Measurements from ENCODE around the gene CTDSP2. TPM values are rescaled to one million over a fixed set of nuclear protein-coding genes. Genes with fewer than 3 reads are reported as not detected.

Gene CTDSP2
- total RNA-seq, 4 donors from 2014 or later: 106 to 179 (median 150) TPM

DNA sequence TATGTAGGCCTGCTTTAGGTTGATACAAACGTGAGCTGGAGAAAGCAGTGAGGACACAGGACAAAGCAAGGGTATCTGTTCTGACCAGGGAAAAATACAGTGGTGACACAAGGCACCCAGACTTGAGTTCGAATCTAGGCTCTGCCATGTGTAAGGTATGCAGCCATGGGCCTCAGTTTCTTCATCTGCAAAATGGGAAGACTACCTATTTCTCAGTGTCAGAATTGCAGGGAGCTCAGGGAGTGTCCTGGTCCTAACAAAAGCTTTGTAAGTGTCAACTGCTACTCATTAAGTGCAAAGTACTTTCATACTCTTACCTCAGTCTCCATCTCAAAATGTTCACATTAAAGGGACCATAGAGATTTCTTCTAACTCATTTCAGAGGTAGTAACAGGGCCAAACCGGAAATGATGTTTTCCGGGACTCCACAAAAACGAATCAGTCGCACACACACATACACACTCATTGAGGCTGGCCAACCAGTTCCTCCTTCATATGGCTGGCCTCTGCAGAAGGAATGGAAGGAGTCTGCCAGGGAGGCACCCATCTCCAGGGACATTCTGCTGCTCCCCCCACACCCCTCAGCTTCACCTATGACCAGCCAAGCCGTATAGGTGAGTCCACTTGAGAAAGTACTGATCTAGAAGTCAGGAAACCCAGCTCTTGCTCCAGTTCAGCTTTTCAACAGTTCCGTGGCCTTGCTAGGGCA, 7.8 kb downstream of the CTDSP2 start:
- DNase-seq (ENCODE audit: low spot score) (no peak), ATAC-seq (ENCODE audit: low FRiP score) (no peak)
- no peak for TF ChIP-seq CTCF (IDR thresholded peaks at IDR 0.05)

DNA sequence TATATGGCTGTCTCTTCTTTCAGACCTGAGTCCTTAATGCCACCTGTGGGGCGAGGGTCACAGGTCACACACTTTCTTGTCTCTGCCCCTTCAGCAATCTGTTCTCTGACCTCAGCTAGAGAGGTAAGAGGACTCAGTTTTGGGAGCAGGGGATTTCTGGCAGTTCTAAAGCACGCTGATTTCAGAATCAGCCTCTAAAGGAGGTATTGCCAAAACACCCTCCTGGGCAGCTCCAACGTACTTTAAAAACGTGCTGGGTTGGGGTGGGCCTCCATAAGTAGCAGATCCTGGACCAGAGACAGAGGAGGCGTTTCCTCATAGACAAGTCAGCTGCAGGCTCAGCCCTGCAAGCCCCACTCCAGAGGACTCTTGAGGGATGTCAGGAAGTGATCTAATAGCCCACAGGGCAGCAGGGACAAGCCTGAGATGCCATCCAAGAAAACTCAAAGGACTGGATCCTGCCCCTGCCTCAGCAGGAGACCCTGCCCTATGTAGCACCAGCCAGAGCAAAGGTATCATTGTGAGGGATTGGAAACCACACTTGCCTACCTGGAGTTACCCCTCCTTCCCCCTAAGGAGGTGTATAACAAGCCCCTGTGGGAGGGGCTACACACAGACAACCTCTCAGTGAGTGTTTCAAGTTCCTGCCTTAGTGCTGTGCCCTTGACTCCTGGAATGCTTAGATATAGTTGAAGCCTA, 8.5 kb downstream of the CTDSP2 start:
- no peak for TF ChIP-seq CTCF (IDR thresholded peaks at IDR 0.05)

DNA sequence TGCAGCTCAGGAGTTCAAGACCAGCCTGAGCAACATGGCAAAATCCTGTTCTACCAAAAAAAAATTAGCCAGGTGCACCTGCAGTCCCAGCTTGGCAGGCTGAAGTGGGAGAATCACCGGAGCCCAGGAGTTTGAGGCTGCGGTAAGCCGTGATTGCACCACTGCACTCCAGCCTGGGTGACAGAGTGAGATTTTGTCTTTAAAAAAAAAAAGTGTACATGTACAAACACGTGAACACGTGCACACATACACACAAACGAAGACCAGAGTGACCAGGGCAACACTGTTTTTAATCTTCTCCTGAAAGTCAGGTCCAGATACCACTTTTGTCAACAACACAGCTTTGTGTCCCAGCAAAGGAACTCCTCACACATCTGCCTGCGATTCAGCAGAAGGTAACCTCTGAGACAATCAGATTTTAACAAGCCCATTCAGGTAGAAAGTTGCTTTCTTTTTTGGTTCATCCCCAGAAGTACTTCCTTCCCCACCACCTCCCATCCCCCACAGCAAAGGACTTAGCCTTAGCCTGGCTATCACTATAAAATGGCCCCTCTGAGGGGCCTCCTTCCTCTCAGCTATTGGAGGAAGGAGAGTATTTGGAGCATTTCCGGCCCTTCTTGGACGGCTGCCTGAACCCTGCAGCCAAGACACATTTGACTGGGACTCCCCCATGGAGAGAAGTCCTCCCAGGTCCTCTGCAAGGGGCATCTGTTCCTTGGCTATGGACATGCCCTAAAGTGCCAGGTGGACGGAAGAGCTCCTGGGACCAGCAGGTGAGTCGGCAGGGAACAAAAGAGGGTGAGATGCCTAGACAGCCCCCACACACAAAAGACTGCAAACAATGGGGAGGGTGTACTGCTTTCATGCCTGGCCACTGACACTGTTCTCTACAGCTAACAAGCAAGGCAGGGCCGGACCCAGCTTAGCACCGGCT, 9.8 kb downstream of the CTDSP2 start:
- DNase-seq (ENCODE audit: low spot score): no peak
- no peak for TF ChIP-seq CTCF (IDR thresholded peaks at IDR 0.05)
- peak; percentile 41 for ATAC-seq (ENCODE audit: low FRiP score)

More for the DNA sequence above, 8.5 kb downstream of the CTDSP2 start:
- ATAC-seq (ENCODE audit: low FRiP score) (no peak), DNase-seq (ENCODE audit: low spot score) (no peak)

DNA sequence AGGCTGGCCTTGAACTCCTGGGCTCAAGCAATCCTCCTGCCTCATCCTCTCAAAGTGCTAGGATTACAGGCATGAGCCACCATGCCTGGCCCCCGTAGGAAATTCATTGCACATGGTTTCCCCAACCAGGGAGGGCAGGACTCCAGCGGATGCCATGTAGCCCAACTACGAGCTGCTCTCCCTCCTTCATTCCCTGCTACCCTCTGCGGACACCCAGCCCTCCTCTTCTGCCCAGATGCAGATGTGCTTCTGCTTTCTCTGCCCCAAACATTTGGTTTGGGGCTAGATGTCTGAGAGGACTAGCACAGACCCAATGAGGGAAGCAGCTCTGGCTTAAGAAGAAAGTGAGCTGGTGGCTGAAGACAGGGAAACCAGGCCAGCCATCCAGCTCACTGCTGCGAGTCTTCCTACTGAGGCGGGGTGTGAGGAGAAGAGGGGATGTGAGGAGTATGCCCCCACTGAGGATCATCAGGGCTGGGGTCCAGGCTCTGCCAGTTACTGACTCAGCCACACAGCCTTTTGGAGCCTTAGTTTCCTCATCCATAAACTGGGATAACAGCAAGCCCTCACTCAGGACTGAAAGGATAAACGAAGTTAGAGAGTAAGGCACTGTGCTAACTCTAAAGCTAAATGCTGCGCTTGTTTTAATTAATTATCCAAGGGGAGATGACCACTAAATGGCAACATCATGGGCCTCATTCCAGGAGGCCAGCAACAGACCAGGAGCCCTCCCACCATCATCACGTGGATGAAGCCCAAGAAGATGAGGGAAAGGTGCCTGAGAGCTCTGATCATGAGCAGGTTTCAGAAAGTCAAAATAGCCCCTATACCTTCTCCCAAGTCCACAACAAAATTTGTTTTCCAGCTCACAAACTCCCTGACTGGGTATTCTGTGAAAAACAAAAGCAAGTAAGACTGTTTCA, 10.9 kb downstream of the CTDSP2 start:
- ATAC-seq (ENCODE audit: low FRiP score) (no peak), DNase-seq (ENCODE audit: low spot score) (no peak)
- no peak for TF ChIP-seq CTCF (IDR thresholded peaks at IDR 0.05)

- no peak for TF ChIP-seq CTCF (IDR thresholded peaks at IDR 0.05)
- DNase-seq (ENCODE audit: low spot score): no peak
Measured at GRCh38 chr12:57834086-57834876, 12.2 kb downstream of the CTDSP2 start.

More at GRCh38 chr12:57834086-57834876, 12.2 kb downstream of the CTDSP2 start:
- ATAC-seq (ENCODE audit: low FRiP score): no peak
